Right atrium auricular region (tissue), 2 donors: ENCODE data around the gene TCL1A. TPM values are rescaled to one million over a fixed set of nuclear protein-coding genes. Genes with fewer than 3 reads are reported as not detected.

Experiments used
- DNase-seq: peaks from one replicate; pipeline ENCODE4 v3.0.0-alpha.2; 2019; ENCODE audit warnings: low spot score
- H3K27ac ChIP-seq, 2 donors: fragments of 200-600 bp; sonication (generic); 1 replicate in 1 of 2; 2 replicates in 1 of 2; pipeline ENCODE4 v1.5.1; 2016 to 2019
- H3K27me3 ChIP-seq, 2 donors: fragments of 200-600 bp; sonication (generic); one replicate each; pipeline versions ENCODE4 v1.5.1 to v1.6.0; 2017 to 2019
- H3K36me3 ChIP-seq: fragments of 200-600 bp; sonication (generic); one replicate; pipeline ENCODE4 v1.5.1; 2016
- H3K4me1 ChIP-seq, 2 donors: fragments of 200-600 bp; sonication (generic); one replicate each; pipeline versions ENCODE4 v1.5.1 to v1.6.0; 2017 to 2019
- H3K4me3 ChIP-seq, 2 donors: fragments of 200-600 bp; sonication (generic); 1 replicate in 1 of 2; 2 replicates in 1 of 2; pipeline ENCODE4 v1.5.1; 2017 to 2019; ENCODE audit warnings: mild to moderate bottlenecking in 1 of 2, moderate library complexity in 1 of 2
- H3K9me3 ChIP-seq, 2 donors: fragments of 200-600 bp; sonication (generic); one replicate each; pipeline ENCODE4 v1.5.1; 2019
- CTCF ChIP-seq, 2 donors: fragments of 200-600 bp; sonication (generic); IDR thresholded peaks; one replicate each; pipeline ENCODE4 v1.5.1; 2019; ENCODE audit warnings: antibody characterized with exemption in 2 of 2
- total RNA-seq, 2 donors: library from RNA; depleted of rRNA; stranded (reverse); fragments of >200 nt; gene quantifications; one replicate each; pipeline ENCODE4 v1.1.0, GENCODE V29; 2016

The TCL1A gene
- total RNA-seq, 2 donors from 2014 or later = 0.71 TPM; not detected in 1

GRCh38 chr14:95703341-95703740 lies 10.6 kb downstream of the TCL1A start:
- no peak for TF ChIP-seq CTCF (IDR thresholded peaks at IDR 0.05)
- no peak for DNase-seq
- Histone ChIP-seq H3K4me1 (no peaks in the 10 kb centered on the region), H3K36me3 (no peaks in the 10 kb centered on the region), H3K27me3 (peaks cover 0 to 4% of the 10 kb centered on the region in 2 donors), H3K4me3 (no peak overlapping the region), H3K27ac (no peak overlapping the region), H3K9me3 (no peaks in the 10 kb centered on the region)

GRCh38 chr14:95701846-95702221 lies 12.1 kb downstream of the TCL1A start:
- Histone ChIP-seq H3K27ac (no peak overlapping the region), H3K27me3 (no peaks in the 10 kb centered on the region), H3K4me3 (no peak overlapping the region), H3K36me3 (no peaks in the 10 kb centered on the region), H3K9me3 (no peaks in the 10 kb centered on the region), H3K4me1 (no peaks in the 10 kb centered on the region)
- DNase-seq = no peak
- TF ChIP-seq CTCF (IDR thresholded peaks at IDR 0.05) = no peak

GRCh38 chr14:95700221-95700976 lies 13.5 kb downstream of the TCL1A start:
- Histone ChIP-seq H3K36me3 (no peaks in the 10 kb centered on the region), H3K9me3 (no peaks in the 10 kb centered on the region), H3K4me3 (no peak overlapping the region), H3K27me3 (no peaks in the 10 kb centered on the region), H3K4me1 (no peaks in the 10 kb centered on the region), H3K27ac (no peak overlapping the region)
- no peak for TF ChIP-seq CTCF (IDR thresholded peaks at IDR 0.05)
- DNase-seq = no peak

- no peak for DNase-seq
- Histone ChIP-seq H3K36me3 (no peaks in the 10 kb centered on the region), H3K4me3 (no peak overlapping the region), H3K4me1 (no peaks in the 10 kb centered on the region), H3K27ac (no peak overlapping the region), H3K27me3 (no peaks in the 10 kb centered on the region), H3K9me3 (no peaks in the 10 kb centered on the region)
- no peak for TF ChIP-seq CTCF (IDR thresholded peaks at IDR 0.05)
These were observed 14.5 kb downstream of the TCL1A start for GRCh38 chr14:95699412-95699811.

GRCh38 chr14:95698287-95698686 lies 15.6 kb downstream of the TCL1A start:
- Histone ChIP-seq H3K27ac (no peak overlapping the region), H3K9me3 (no peaks in the 10 kb centered on the region), H3K4me1 (no peaks in the 10 kb centered on the region), H3K4me3 (no peak overlapping the region), H3K27me3 (no peaks in the 10 kb centered on the region), H3K36me3 (no peaks in the 10 kb centered on the region)
- no peak for TF ChIP-seq CTCF (IDR thresholded peaks at IDR 0.05)
- no peak for DNase-seq

- Histone ChIP-seq H3K36me3 (no peaks in the 10 kb centered on the region), H3K27ac (no peak overlapping the region), H3K9me3 (no peaks in the 10 kb centered on the region), H3K27me3 (no peaks in the 10 kb centered on the region), H3K4me1 (no peaks in the 10 kb centered on the region), H3K4me3 (no peak overlapping the region)
- TF ChIP-seq CTCF (IDR thresholded peaks at IDR 0.05) = no peak
- no peak for DNase-seq
These were observed 16.2 kb downstream of the TCL1A start for GRCh38 chr14:95697764-95698163.
